GM12874 (cell line): ENCODE measurements around the gene C20orf204.

Experiments used
- TF ChIP-seq, protein P1 (sequence below): IDR thresholded peaks from 2 replicates; pipeline ENCODE4 v1.5.1; 2011; ENCODE audit warnings: low read depth, mild to moderate bottlenecking, control low read depth, low read length, moderate library complexity; ENCODE audit not compliant: insufficient read depth

Gene C20orf204

GRCh38 chr20:64037199-64037497 is 1.2 kb downstream of the C20orf204 start:
- TF ChIP-seq, protein P1, sequence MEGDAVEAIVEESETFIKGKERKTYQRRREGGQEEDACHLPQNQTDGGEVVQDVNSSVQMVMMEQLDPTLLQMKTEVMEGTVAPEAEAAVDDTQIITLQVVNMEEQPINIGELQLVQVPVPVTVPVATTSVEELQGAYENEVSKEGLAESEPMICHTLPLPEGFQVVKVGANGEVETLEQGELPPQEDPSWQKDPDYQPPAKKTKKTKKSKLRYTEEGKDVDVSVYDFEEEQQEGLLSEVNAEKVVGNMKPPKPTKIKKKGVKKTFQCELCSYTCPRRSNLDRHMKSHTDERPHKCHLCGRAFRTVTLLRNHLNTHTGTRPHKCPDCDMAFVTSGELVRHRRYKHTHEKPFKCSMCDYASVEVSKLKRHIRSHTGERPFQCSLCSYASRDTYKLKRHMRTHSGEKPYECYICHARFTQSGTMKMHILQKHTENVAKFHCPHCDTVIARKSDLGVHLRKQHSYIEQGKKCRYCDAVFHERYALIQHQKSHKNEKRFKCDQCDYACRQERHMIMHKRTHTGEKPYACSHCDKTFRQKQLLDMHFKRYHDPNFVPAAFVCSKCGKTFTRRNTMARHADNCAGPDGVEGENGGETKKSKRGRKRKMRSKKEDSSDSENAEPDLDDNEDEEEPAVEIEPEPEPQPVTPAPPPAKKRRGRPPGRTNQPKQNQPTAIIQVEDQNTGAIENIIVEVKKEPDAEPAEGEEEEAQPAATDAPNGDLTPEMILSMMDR, result no peak

GRCh38 chr20:64037498-64038213 is 1.7 kb downstream of the C20orf204 start:
- TF ChIP-seq, protein P1, result no peak

DNA sequence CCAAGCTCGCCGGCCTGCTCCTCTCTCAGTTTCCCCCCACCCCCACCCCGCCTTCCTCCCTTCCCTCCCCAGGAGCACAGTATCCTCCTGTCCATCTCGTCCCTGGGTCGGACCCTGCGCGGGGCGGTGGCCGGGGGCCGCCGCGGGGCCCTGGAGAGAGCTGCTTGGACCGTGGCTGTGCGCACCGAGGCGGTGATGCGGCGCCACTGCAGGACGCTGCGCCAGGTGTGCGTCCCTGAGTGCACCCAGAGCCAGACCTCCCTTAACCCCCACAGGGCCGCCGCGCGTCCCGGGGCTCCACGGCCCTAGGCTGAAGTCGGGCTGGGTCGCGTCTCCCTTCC is 2.2 kb downstream of the C20orf204 start:
- TF ChIP-seq, protein P1, result no peak

GRCh38 chr20:64038565-64039292 is 2.7 kb downstream of the C20orf204 start:
- TF ChIP-seq, protein P1, result peak; percentile 89

DNA sequence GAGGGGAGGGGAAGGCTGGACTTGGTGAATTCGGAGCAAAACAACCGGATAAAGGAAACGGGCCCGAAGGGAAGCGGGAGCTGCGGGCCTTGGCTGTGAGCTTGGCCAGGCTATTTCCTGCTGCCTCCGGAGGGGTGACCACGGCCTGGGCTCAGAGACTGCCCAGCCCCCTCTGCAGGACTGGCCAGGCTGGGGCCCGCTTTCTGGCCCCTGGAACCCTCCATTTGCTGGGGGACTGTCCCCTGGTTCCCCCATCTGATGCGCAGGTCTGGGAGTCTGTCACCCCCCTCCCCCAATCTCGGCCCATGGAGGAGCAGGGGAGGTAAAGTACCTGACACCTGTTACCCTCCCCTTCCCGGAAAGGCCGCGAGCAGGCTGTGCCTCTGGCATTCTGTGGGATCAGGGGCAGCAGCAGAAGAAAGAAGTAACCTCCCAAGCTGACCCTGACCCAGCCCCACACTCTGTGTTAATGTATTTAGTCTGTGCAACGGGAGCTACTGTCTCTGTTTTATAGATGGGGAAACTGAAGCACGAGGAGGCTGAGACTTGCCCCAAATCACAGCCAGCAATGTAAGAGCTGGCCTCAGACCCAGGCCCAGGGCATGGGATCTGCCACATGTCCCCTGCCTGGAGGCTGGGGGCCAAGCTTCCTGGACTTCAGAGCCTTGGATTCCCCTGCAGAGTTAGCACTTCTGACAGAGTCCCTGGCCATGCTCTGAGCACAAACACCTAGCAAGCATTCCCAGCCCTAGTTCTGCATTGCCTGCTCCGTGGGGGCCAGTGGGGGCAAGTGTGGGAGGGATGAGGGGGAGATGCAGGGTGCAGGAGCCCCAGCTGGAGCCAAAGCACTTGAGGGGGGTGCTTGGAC is 3.5 kb downstream of the C20orf204 start:
- TF ChIP-seq, protein P1, result no peak

- TF ChIP-seq, protein P1, result no peak
Measured at GRCh38 chr20:64040231-64041039, 4.5 kb downstream of the C20orf204 start.
